ENCODE data around the gene RAP1GAP2.
A peak's percentile ranks its signal among the peaks of the same experiment; 100 is the strongest.
"Not testable (repeated sequence)": the region's sequence is repeated elsewhere in the genome, so short reads cannot be mapped to it uniquely, and the experiment has no call there.

The RAP1GAP2 gene

DNA sequence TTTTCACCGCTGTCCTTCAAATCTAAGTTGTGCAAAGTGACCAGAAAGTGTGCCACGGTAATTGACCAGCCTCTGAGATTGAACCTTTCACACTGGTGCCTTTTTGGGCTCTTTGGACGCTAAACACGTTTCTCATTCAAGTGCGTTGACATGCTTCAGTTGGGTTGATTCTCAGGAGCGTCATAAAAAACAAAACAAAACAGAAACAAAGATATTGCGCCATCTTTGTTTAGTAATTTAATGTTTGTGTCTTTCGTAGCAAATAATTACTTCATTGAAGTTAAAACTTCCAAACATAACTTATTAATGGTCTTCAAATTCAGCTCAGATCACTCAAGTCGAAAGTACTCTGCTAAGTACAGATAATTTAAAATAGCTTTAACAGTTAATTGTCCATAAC, 187.0 kb downstream of the RAP1GAP2 start:
- Histone ChIP-seq H3K4me3 (ENCODE audit: low read length in 2 of 2) (no peak overlapping the region), H3K9ac (ENCODE audit: low read depth in 1 of 2, low read length in 2 of 2) (no peak overlapping the region)

DNA sequence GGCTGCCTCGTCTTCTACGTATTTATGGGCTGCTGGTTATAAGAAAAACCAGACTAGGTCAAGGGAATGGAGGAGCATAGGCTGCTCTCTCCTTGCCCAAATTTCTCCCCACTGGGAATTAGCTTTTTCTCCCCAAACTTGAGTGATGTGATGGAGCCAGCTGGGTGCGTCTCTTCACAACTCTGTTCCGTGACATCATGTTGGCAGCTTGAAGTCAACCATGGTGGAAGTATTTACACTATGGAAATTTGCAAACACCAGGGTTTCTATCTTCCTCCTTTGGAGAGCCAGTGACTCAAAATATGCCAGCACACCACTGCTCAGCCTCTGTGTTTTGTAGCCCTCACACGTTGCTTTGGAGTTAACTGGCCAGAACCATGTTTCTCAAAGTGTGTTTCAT, 189.1 kb downstream of the RAP1GAP2 start:
- H3K9me3 ChIP-seq (ENCODE audit: control insufficient read depth in 2 of 2, low read length in 2 of 2) = no peaks in the 10 kb centered on the region
- H3K9ac ChIP-seq (ENCODE audit: low read depth in 1 of 2, low read length in 2 of 2) = no peak overlapping the region
- H3K4me3 ChIP-seq (ENCODE audit: low read length in 2 of 2) = no peak overlapping the region
- H3K27ac ChIP-seq (ENCODE audit: low read depth in 2 of 2, low read length in 2 of 2) = no peak overlapping the region
- H3K27me3 ChIP-seq (ENCODE audit: control insufficient read depth in 2 of 2, insufficient read depth in 2 of 2, low read length in 2 of 2) = no peaks in the 10 kb centered on the region
- H3K4me1 ChIP-seq (ENCODE audit: control insufficient read depth in 2 of 2, insufficient read depth in 2 of 2, low read length in 2 of 2) = peaks cover 0 to 5% of the 10 kb centered on the region in 2 donors
- peaks cover 24 to 31% of the 10 kb centered on the region in 2 donors for H3K36me3 ChIP-seq (ENCODE audit: control insufficient read depth in 2 of 2, insufficient read depth in 2 of 2, low read length in 2 of 2)

More for the DNA sequence above, 187.0 kb downstream of the RAP1GAP2 start:
- Histone ChIP-seq H3K36me3 (ENCODE audit: control insufficient read depth in 2 of 2, insufficient read depth in 2 of 2, low read length in 2 of 2) (peaks cover 27 to 31% of the 10 kb centered on the region in 2 donors), H3K27ac (ENCODE audit: low read depth in 2 of 2, low read length in 2 of 2) (peak overlapping the region in 1 of 2 donors; percentile 59), H3K9me3 (ENCODE audit: control insufficient read depth in 2 of 2, low read length in 2 of 2) (no peaks in the 10 kb centered on the region), H3K4me1 (ENCODE audit: control insufficient read depth in 2 of 2, insufficient read depth in 2 of 2, low read length in 2 of 2) (peaks cover 0 to 5% of the 10 kb centered on the region in 2 donors), H3K27me3 (ENCODE audit: control insufficient read depth in 2 of 2, insufficient read depth in 2 of 2, low read length in 2 of 2) (no peaks in the 10 kb centered on the region)

- Histone ChIP-seq H3K9ac (ENCODE audit: low read depth in 1 of 2, low read length in 2 of 2) (no peak overlapping the region), H3K9me3 (ENCODE audit: control insufficient read depth in 2 of 2, low read length in 2 of 2) (no peaks in the 10 kb centered on the region), H3K4me3 (ENCODE audit: low read length in 2 of 2) (no peak overlapping the region), H3K4me1 (ENCODE audit: control insufficient read depth in 2 of 2, insufficient read depth in 2 of 2, low read length in 2 of 2) (peaks cover 0 to 5% of the 10 kb centered on the region in 2 donors), H3K27ac (ENCODE audit: low read depth in 2 of 2, low read length in 2 of 2) (no peak overlapping the region), H3K27me3 (ENCODE audit: control insufficient read depth in 2 of 2, insufficient read depth in 2 of 2, low read length in 2 of 2) (no peaks in the 10 kb centered on the region), H3K36me3 (ENCODE audit: control insufficient read depth in 2 of 2, insufficient read depth in 2 of 2, low read length in 2 of 2) (peaks cover 13 to 28% of the 10 kb centered on the region in 2 donors)
Measured at GRCh38 chr17:2986925-2987324, 190.7 kb downstream of the RAP1GAP2 start.

DNA sequence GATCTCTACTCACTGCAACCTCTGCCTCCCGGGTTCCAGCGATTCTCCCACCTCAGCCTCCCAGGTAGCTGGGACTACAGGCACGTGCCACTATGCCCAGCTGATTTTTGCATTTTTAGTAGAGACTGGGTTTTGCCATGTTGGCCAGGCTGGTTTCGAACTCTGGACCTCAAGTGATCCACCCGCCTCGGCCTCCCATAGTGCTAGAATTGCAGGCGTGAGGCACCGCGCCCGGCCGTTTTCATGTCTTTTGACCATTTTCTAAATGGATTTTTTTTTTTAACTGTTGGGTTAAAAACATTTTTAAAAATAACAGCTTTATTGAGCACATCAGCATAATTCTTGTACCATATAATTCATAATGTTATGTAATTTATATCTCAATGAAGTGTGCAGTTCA, 193.2 kb downstream of the RAP1GAP2 start:
- H3K9ac ChIP-seq (ENCODE audit: low read depth in 1 of 2, low read length in 2 of 2); H3K4me1 ChIP-seq (ENCODE audit: control insufficient read depth in 2 of 2, insufficient read depth in 2 of 2, low read length in 2 of 2); H3K27ac ChIP-seq (ENCODE audit: low read depth in 2 of 2, low read length in 2 of 2); H3K4me3 ChIP-seq (ENCODE audit: low read length in 2 of 2); H3K9me3 ChIP-seq (ENCODE audit: control insufficient read depth in 2 of 2, low read length in 2 of 2); H3K27me3 ChIP-seq (ENCODE audit: control insufficient read depth in 2 of 2, insufficient read depth in 2 of 2, low read length in 2 of 2): not testable (repeated sequence)
- peaks cover 14 to 20% of the 10 kb centered on the region in 2 donors for H3K36me3 ChIP-seq (ENCODE audit: control insufficient read depth in 2 of 2, insufficient read depth in 2 of 2, low read length in 2 of 2)

DNA sequence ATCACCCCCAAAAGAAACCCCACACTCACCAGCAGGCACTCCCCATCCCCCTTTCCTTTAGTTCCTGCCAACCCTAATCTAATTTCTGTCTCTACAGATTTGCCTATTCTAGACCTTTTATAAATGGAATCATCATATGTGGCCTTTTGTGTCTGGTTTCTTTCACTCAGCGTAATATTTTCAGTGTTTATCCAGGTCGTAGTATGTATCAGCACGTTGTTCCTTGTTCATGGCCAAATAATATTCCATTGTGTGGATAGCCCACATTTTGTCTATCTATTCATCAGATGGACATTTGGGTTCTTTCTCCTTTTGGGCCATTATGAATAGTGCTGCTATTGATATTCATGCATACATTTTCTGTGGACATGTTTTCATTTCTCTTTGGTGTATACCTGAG, 193.6 kb downstream of the RAP1GAP2 start:
- H3K4me3 ChIP-seq (ENCODE audit: low read length in 2 of 2) = no peak overlapping the region
- no peak overlapping the region for H3K27ac ChIP-seq (ENCODE audit: low read depth in 2 of 2, low read length in 2 of 2)
- H3K36me3 ChIP-seq (ENCODE audit: control insufficient read depth in 2 of 2, insufficient read depth in 2 of 2, low read length in 2 of 2) = peaks cover 9 to 17% of the 10 kb centered on the region in 2 donors
- H3K9me3 ChIP-seq (ENCODE audit: control insufficient read depth in 2 of 2, low read length in 2 of 2) = no peaks in the 10 kb centered on the region
- no peak overlapping the region for H3K9ac ChIP-seq (ENCODE audit: low read depth in 1 of 2, low read length in 2 of 2)
- no peaks in the 10 kb centered on the region for H3K4me1 ChIP-seq (ENCODE audit: control insufficient read depth in 2 of 2, insufficient read depth in 2 of 2, low read length in 2 of 2)
- no peaks in the 10 kb centered on the region for H3K27me3 ChIP-seq (ENCODE audit: control insufficient read depth in 2 of 2, insufficient read depth in 2 of 2, low read length in 2 of 2)

DNA sequence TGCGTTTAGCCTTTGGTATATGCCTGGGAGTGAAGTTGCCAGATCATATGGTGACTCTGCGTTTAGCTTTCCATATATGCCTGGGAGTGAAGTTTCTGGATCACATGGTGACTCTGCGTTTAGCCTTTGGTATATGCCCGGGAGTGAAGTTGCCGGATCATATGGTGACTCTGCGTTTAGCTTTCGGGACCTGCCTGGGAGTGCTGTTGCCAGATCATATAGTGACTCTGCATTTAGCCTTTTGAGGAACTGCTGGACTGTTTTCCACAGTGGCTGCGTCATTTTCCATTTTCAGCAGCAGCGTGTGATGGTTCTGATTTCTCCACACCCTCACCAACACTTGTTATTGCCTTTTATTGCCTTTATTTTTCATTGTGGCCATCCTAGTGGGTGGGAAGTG, 194.2 kb downstream of the RAP1GAP2 start:
- Histone ChIP-seq H3K9me3 (ENCODE audit: control insufficient read depth in 2 of 2, low read length in 2 of 2) (no peaks in the 10 kb centered on the region), H3K9ac (ENCODE audit: low read depth in 1 of 2, low read length in 2 of 2) (no peak overlapping the region)

DNA sequence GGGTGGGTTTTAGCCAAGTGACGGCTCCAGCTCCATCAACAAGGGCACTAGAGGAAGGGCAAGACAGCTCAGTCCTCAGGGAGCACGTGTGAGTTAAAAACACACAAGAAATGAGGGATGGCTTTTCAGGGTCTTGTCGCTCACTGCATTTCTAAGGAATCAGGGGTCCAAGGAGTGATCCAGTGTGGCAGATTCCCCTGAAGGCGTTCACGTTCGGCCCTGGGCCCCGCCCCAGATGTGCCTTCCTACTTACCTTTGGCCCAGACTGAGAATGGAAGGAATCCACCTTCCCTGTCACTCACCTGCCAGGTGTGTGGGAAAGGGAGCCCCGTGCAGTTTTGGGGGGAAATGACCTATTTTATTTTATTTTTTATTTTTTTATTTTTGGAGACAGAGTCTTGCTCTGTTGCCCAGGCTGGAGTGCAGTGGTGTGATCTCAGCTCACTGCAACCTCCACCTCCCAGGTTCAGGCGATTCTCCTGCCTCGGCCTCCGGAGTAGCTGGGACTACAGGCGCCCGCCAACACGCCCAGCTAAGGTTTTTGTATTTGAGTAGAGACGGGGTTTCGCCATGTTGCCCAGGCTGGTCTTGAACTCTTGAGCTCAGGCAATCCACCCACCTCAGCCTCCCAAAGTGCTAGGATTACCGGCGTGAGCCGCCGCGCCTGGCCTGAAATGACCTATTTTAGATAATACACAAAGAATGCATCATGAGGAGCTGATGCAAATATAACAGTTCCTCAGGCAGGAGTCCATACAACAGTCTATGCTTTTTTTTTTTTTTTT, 195.3 kb downstream of the RAP1GAP2 start:
- peaks cover 9 to 22% of the 10 kb centered on the region in 2 donors for H3K36me3 ChIP-seq (ENCODE audit: control insufficient read depth in 2 of 2, insufficient read depth in 2 of 2, low read length in 2 of 2)
- not testable (repeated sequence) for H3K27me3 ChIP-seq (ENCODE audit: control insufficient read depth in 2 of 2, insufficient read depth in 2 of 2, low read length in 2 of 2); H3K9ac ChIP-seq (ENCODE audit: low read depth in 1 of 2, low read length in 2 of 2); H3K9me3 ChIP-seq (ENCODE audit: control insufficient read depth in 2 of 2, low read length in 2 of 2); H3K4me3 ChIP-seq (ENCODE audit: low read length in 2 of 2); H3K4me1 ChIP-seq (ENCODE audit: control insufficient read depth in 2 of 2, insufficient read depth in 2 of 2, low read length in 2 of 2); H3K27ac ChIP-seq (ENCODE audit: low read depth in 2 of 2, low read length in 2 of 2)

More for the DNA sequence above, 194.2 kb downstream of the RAP1GAP2 start:
- Histone ChIP-seq H3K4me1 (ENCODE audit: control insufficient read depth in 2 of 2, insufficient read depth in 2 of 2, low read length in 2 of 2) (no peaks in the 10 kb centered on the region), H3K27ac (ENCODE audit: low read depth in 2 of 2, low read length in 2 of 2) (no peak overlapping the region), H3K27me3 (ENCODE audit: control insufficient read depth in 2 of 2, insufficient read depth in 2 of 2, low read length in 2 of 2) (no peaks in the 10 kb centered on the region), H3K4me3 (ENCODE audit: low read length in 2 of 2) (no peak overlapping the region), H3K36me3 (ENCODE audit: control insufficient read depth in 2 of 2, insufficient read depth in 2 of 2, low read length in 2 of 2) (peaks cover 10 to 21% of the 10 kb centered on the region in 2 donors)

DNA sequence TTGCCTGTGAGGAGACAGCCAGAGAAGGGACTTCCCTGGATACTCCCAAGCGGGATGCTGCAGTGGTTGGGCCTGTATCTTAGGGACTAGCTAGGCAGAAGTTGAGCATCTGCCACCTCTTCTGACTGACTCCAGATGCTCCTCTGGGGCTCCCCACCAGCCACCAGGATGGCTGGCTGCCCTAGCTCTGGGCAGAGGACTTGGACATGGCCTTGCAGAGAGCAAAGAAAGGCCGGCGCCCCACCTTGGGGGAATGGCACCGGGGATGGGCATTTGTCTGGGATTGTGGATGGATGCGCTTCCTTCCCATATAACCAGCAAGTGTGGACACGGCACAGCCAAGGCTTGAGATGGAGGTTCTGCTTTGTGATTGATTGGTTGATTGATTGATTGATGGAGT, 198.2 kb downstream of the RAP1GAP2 start:
- no peak overlapping the region for H3K27ac ChIP-seq (ENCODE audit: low read depth in 2 of 2, low read length in 2 of 2)
- H3K4me3 ChIP-seq (ENCODE audit: low read length in 2 of 2) = no peak overlapping the region
- no peaks in the 10 kb centered on the region for H3K9me3 ChIP-seq (ENCODE audit: control insufficient read depth in 2 of 2, low read length in 2 of 2)
- H3K27me3 ChIP-seq (ENCODE audit: control insufficient read depth in 2 of 2, insufficient read depth in 2 of 2, low read length in 2 of 2) = no peaks in the 10 kb centered on the region
- peaks cover 30 to 34% of the 10 kb centered on the region in 2 donors for H3K36me3 ChIP-seq (ENCODE audit: control insufficient read depth in 2 of 2, insufficient read depth in 2 of 2, low read length in 2 of 2)
- no peak overlapping the region for H3K9ac ChIP-seq (ENCODE audit: low read depth in 1 of 2, low read length in 2 of 2)
- no peaks in the 10 kb centered on the region for H3K4me1 ChIP-seq (ENCODE audit: control insufficient read depth in 2 of 2, insufficient read depth in 2 of 2, low read length in 2 of 2)

- Histone ChIP-seq H3K27me3 (ENCODE audit: control insufficient read depth in 2 of 2, insufficient read depth in 2 of 2, low read length in 2 of 2) (no peaks in the 10 kb centered on the region), H3K9ac (ENCODE audit: low read depth in 1 of 2, low read length in 2 of 2) (no peak overlapping the region), H3K36me3 (ENCODE audit: control insufficient read depth in 2 of 2, insufficient read depth in 2 of 2, low read length in 2 of 2) (peaks cover 31 to 34% of the 10 kb centered on the region in 2 donors), H3K27ac (ENCODE audit: low read depth in 2 of 2, low read length in 2 of 2) (no peak overlapping the region), H3K4me3 (ENCODE audit: low read length in 2 of 2) (no peak overlapping the region), H3K9me3 (ENCODE audit: control insufficient read depth in 2 of 2, low read length in 2 of 2) (no peaks in the 10 kb centered on the region), H3K4me1 (ENCODE audit: control insufficient read depth in 2 of 2, insufficient read depth in 2 of 2, low read length in 2 of 2) (no peaks in the 10 kb centered on the region)
Measured at GRCh38 chr17:2995377-2995776, 199.1 kb downstream of the RAP1GAP2 start.

DNA sequence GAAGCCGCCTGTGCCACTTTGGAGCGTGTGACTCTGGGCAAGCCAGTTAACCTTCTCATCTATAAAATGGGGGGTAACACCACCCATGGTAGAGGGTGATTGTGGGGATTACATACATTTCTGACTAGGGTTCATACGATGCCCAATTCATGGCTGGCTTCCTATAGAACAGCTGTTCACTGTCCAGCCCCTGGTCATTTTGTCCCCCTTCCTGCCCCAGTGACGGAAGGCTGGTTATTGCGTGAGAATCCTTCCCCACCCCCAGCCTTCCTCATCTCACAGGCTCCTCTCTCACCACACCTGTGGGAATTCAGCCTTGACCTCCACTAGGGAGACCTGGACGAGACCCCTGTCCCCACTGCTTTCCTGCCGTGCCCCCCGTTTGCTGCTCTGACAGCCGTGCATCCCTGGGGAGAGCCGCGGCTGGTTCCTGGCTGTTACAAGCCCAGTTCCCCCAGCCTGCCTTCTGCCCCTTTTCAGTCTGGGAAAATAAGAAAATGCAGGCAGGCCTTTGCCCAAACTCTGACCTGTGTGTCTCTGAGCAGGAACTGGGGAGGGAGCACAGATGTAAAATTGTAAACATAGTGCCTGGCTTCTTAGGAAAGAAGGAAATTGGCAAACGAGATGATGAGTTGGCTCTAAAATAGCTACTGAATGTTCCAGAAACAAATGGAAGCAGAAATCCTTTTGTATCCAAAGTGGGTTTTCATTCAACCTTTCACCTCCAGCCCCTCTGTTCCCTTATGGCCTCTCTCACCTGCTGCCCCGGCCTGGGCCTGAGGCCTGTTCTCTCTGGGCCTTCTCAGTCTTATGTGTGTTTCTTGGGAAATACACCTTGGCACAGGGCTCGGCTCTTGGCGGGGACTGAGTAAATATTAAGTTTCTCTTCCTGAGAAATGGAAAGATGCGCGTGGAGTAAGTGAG, 199.9 kb downstream of the RAP1GAP2 start:
- Histone ChIP-seq H3K9me3 (ENCODE audit: control insufficient read depth in 2 of 2, low read length in 2 of 2) (no peaks in the 10 kb centered on the region), H3K36me3 (ENCODE audit: control insufficient read depth in 2 of 2, insufficient read depth in 2 of 2, low read length in 2 of 2) (peaks cover 31 to 32% of the 10 kb centered on the region in 2 donors), H3K27ac (ENCODE audit: low read depth in 2 of 2, low read length in 2 of 2) (no peak overlapping the region), H3K27me3 (ENCODE audit: control insufficient read depth in 2 of 2, insufficient read depth in 2 of 2, low read length in 2 of 2) (no peaks in the 10 kb centered on the region), H3K4me1 (ENCODE audit: control insufficient read depth in 2 of 2, insufficient read depth in 2 of 2, low read length in 2 of 2) (no peaks in the 10 kb centered on the region), H3K9ac (ENCODE audit: low read depth in 1 of 2, low read length in 2 of 2) (no peak overlapping the region), H3K4me3 (ENCODE audit: low read length in 2 of 2) (no peak overlapping the region)

Data from mucosa of rectum (tissue), 2 donors.